Activated CD4-positive, alpha-beta T cell treated with anti-CD3 and anti-CD28 coated beads, Interleukin-10, Interleukin-2, amounts not matched to agents 100 ng/mL and 50 ng/mL, durations not matched to agents 16 hours and 8 hours (primary cell): ENCODE data around the gene ABCC3.

Source experiments
- DNase-seq: peaks from one replicate; pipeline ENCODE4 v3.0.0-alpha.2; 2020

The ABCC3 gene

GRCh38 chr17:50627782-50628601 is 6.7 kb upstream of the ABCC3 start:
- no peak for DNase-seq

- DNase-seq, result no peak
These were observed 4.8 kb upstream of the ABCC3 start for GRCh38 chr17:50629902-50630301.

GRCh38 chr17:50630524-50631194 is 4.0 kb upstream of the ABCC3 start:
- DNase-seq, result peak; percentile 55

GRCh38 chr17:50631195-50631907 is 3.3 kb upstream of the ABCC3 start:
- no peak for DNase-seq

GRCh38 chr17:50631908-50632571 is 2.6 kb upstream of the ABCC3 start:
- no peak for DNase-seq

- no peak for DNase-seq
These were observed 2.0 kb upstream of the ABCC3 start for GRCh38 chr17:50632637-50633036.

GRCh38 chr17:50633683-50634082 is 998 bp upstream of the ABCC3 start:
- DNase-seq, result no peak

GRCh38 chr17:50634915-50635731 is 442 bp downstream of the ABCC3 start:
- DNase-seq, result no peak

- no peak for DNase-seq
These were observed 976 bp downstream of the ABCC3 start for GRCh38 chr17:50635732-50635981.

- no peak for DNase-seq
These were observed 1.5 kb downstream of the ABCC3 start for GRCh38 chr17:50635982-50636803.

GRCh38 chr17:50636804-50637195 is 2.1 kb downstream of the ABCC3 start:
- DNase-seq, result no peak

- DNase-seq, result no peak
These were observed 3.3 kb downstream of the ABCC3 start for GRCh38 chr17:50637829-50638605.

GRCh38 chr17:50638606-50638965 is 3.9 kb downstream of the ABCC3 start:
- DNase-seq, result no peak

GRCh38 chr17:50638966-50639713 is 4.5 kb downstream of the ABCC3 start:
- DNase-seq, result no peak

- DNase-seq, result no peak
These were observed 6.1 kb downstream of the ABCC3 start for GRCh38 chr17:50640686-50641351.

- DNase-seq, result no peak
These were observed 6.7 kb downstream of the ABCC3 start for GRCh38 chr17:50641357-50641756.

- DNase-seq, result no peak
These were observed 7.5 kb downstream of the ABCC3 start for GRCh38 chr17:50642071-50642721.

- no peak for DNase-seq
These were observed 8.3 kb downstream of the ABCC3 start for GRCh38 chr17:50642722-50643656.
